GM13977 (cell line): Measurements from ENCODE around the gene HAPLN2.

Experiments
- DNase-seq: peaks from one replicate; pipeline ENCODE4 v3.0.0; 2012; ENCODE audit warnings: low spot score
- in situ Hi-C: fragments of 300-500 bp; cut with MboI; formaldehyde crosslinking; loops from one replicate; pipeline ENCODE4 v1.12.0; 2022; ENCODE audit warnings: low sequenced_read_pairs, low pct_unique_long_range_greater_than_20kb, mixed read lengths, inconsistent platforms; ENCODE audit not compliant: unreplicated experiment
- TF ChIP-seq, protein P1 (sequence below): IDR thresholded peaks from 2 replicates; pipeline ENCODE4 v1.5.1; 2012; ENCODE audit warnings: mild to moderate bottlenecking, control low read depth; ENCODE audit not compliant: insufficient read depth; ENCODE audit errors: extremely low read depth, missing control alignments

The HAPLN2 gene

DNA sequence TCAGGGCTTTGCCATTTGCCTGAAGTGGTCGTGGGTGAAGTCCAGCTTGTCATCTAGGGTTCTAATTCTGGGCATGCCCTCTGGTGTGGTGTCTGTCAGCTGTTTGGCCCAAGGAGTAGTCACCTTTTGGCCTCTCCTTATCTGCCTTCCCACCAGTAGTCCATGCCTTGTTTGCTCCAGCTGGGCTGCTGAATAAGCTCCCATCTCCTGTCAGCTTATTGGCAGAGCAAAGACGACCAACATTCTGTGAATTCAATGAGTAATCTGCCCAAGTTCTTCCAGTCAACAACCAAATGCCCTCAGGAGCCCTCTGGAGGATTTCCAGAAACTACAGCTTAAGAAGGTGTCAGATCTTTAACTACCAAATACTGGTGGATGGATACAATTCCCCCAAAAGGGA lies 29.7 kb downstream of the HAPLN2 start:
- TF ChIP-seq, protein P1, sequence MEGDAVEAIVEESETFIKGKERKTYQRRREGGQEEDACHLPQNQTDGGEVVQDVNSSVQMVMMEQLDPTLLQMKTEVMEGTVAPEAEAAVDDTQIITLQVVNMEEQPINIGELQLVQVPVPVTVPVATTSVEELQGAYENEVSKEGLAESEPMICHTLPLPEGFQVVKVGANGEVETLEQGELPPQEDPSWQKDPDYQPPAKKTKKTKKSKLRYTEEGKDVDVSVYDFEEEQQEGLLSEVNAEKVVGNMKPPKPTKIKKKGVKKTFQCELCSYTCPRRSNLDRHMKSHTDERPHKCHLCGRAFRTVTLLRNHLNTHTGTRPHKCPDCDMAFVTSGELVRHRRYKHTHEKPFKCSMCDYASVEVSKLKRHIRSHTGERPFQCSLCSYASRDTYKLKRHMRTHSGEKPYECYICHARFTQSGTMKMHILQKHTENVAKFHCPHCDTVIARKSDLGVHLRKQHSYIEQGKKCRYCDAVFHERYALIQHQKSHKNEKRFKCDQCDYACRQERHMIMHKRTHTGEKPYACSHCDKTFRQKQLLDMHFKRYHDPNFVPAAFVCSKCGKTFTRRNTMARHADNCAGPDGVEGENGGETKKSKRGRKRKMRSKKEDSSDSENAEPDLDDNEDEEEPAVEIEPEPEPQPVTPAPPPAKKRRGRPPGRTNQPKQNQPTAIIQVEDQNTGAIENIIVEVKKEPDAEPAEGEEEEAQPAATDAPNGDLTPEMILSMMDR: no peak
- in situ Hi-C loops: no loop called here
- no peak for DNase-seq

DNA sequence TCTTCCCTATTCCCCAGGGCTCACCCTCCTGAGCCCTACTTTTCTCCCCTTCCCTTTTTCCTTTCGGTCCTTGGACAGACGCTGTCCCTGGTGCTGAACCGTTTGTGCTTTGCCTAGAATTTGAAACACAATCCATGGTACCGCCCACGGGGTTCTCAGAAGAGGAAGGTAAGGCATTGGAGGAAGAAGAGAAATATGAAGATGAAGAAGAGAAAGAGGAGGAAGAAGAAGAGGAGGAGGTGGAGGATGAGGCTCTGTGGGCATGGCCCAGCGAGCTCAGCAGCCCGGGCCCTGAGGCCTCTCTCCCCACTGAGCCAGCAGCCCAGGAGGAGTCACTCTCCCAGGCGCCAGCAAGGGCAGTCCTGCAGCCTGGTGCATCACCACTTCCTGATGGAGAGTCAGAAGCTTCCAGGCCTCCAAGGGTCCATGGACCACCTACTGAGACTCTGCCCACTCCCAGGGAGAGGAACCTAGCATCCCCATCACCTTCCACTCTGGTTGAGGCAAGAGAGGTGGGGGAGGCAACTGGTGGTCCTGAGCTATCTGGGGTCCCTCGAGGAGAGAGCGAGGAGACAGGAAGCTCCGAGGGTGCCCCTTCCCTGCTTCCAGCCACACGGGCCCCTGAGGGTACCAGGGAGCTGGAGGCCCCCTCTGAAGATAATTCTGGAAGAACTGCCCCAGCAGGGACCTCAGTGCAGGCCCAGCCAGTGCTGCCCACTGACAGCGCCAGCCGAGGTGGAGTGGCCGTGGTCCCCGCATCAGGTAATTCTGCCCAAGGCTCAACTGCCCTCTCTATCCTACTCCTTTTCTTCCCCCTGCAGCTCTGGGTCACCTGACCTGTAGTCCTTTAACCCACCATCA lies 33.1 kb downstream of the HAPLN2 start:
- no peak for DNase-seq
- TF ChIP-seq, protein P1: no peak
- in situ Hi-C loops: no loop called here

- TF ChIP-seq, protein P1: no peak
- in situ Hi-C loops: no loop called here
- no peak for DNase-seq
Observed at GRCh38 chr1:156652992-156653355, 33.8 kb downstream of the HAPLN2 start.

DNA sequence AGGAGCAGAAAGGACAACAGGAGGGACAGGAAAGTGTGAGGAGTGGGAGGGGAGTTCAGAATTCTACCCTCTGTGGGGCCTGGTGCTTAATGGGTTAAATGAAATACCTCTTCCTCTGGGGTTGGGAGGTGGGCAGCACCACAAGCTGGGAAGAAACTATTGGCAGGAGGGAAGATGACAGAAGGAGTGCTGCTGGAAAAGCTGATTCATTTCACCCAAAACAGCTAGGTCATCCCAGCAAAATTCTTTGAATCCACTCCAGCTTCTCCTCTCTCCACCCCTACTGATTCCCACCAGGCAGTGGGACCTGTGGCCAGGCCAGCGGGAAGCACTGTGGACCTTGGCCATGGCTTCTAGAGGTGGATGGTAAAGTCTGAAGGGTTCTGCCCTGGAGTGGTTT lies 35.5 kb downstream of the HAPLN2 start:
- in situ Hi-C loops: no loop called here
- no peak for DNase-seq
- TF ChIP-seq, protein P1: no peak

- no peak for DNase-seq
- in situ Hi-C loops: no loop called here
- TF ChIP-seq, protein P1: no peak
Observed at GRCh38 chr1:156655151-156655903, 36.1 kb downstream of the HAPLN2 start.

GRCh38 chr1:156655904-156656516 lies 36.8 kb downstream of the HAPLN2 start:
- TF ChIP-seq, protein P1: no peak
- no peak for DNase-seq
- in situ Hi-C loops: no loop called here
